Pancreas (tissue), 10 donors: ENCODE data around the gene SLC27A3. TPM values are rescaled to one million over a fixed set of nuclear protein-coding genes. Genes with fewer than 3 reads are reported as not detected.

ENCODE experiments used
- ATAC-seq, 4 donors: fragments of 200-7000 bp; cut with Tn5 transposase; one replicate each; pipeline versions ENCODE4 v1.8.0 to v1.9.1; 2020; ENCODE audit warnings: mild to moderate bottlenecking in 4 of 4, moderate library complexity in 4 of 4
- DNase-seq, 6 donors: peaks; one replicate each; pipeline ENCODE4 v3.0.0-alpha.2; 2020
- FAIRE-seq: peaks from 2 replicates; lab custom pipeline; 2012; peaks lifted over from hg19 to GRCh38; lab: Jason Lieb, UNC
- H3K27ac ChIP-seq, 4 donors: fragments of 200-600 bp; sonication (generic); 1 replicate in 3 of 4; 2 replicates in 1 of 4; pipeline versions ENCODE4 v1.5.0 to v1.8.0; 2020
- H3K27me3 ChIP-seq, 4 donors: fragments of 200-600 bp; one replicate each; pipeline ENCODE4 v1.8.0; 2021
- H3K36me3 ChIP-seq, 3 donors: fragments of 200-600 bp; sonication (generic) in 1 of 3; one replicate each; pipeline versions ENCODE4 v1.5.0 to v1.8.0; 2020 to 2021
- H3K4me1 ChIP-seq, 3 donors: fragments of 200-600 bp; one replicate each; pipeline ENCODE4 v1.8.0; 2021
- H3K4me3 ChIP-seq, 4 donors: fragments of 200-600 bp; sonication (generic) in 2 of 4; one replicate each; pipeline versions ENCODE4 v1.5.0 to v1.8.0; 2020 to 2021
- H3K9me3 ChIP-seq, 4 donors: fragments of 200-600 bp; one replicate each; pipeline ENCODE4 v1.8.0; 2021
- WGBS, 2 donors: extraction: QIAGEN DNeasy Blood & Tissue Kit; methylation state at CpG; one replicate each; pipeline ENCODE4 v1.1.7; 2013; 5-methylcytosine and 5-hydroxymethylcytosine counted together
- intact Hi-C, 3 donors: fragments of 100-400 bp; cut with DNase I; formaldehyde crosslinking; loops; one replicate each; pipeline versions ENCODE4 v1.11.1 to v1.14.2; 2022
- polyA plus RNA-seq, 2 donors: library from polyadenylated mRNA; stranded (reverse); fragments of 200-250 nt; gene quantifications; one replicate each; pipeline ENCODE4 v1.2.3, GENCODE V29; 2013
- total RNA-seq, 6 donors: library from RNA; stranded (reverse); fragmentation: NEBNext Ultra II Directional in 4 of 6; extraction: Animal tissue kit (Norgen Biotek cat#: 25700) in 4 of 6; gene quantifications; one replicate each; pipeline versions ENCODE4 v1.2.1 to v1.2.4, GENCODE V29; 2021 to 2023
- TF ChIP-seq, protein P1 (sequence below), 4 donors: fragments of 200-600 bp; sonication (generic) in 3 of 4; IDR thresholded peaks; one replicate each; pipeline versions ENCODE4 v1.5.0 to v1.8.0; 2021; ENCODE audit warnings: antibody characterized with exemption in 4 of 4
- donor health status: healthy with polysubstance abuse.
- donor health status: DM: no; HTN: no; CAD: no; lungs with moderate emphysema.
- donor health status: DM: no; HTN: no; CAD: no.
- donor health status: control.
- donor health status: control.
- donor health status: Bipolar disorder and iron deficiency.
- donor health status: DM: yes; HTN: yes; CAD: no.
- donor health status: DM: no; HTN: no; CAD: no.
- donor health status: DM: no; HTN: no; CAD: no.
- donor health status: DM: yes; HTN: yes; CAD: no.

The SLC27A3 gene
- total and polyA plus RNA-seq, 8 donors, result 9.0 to 64.0 (median 13.1) TPM

DNA sequence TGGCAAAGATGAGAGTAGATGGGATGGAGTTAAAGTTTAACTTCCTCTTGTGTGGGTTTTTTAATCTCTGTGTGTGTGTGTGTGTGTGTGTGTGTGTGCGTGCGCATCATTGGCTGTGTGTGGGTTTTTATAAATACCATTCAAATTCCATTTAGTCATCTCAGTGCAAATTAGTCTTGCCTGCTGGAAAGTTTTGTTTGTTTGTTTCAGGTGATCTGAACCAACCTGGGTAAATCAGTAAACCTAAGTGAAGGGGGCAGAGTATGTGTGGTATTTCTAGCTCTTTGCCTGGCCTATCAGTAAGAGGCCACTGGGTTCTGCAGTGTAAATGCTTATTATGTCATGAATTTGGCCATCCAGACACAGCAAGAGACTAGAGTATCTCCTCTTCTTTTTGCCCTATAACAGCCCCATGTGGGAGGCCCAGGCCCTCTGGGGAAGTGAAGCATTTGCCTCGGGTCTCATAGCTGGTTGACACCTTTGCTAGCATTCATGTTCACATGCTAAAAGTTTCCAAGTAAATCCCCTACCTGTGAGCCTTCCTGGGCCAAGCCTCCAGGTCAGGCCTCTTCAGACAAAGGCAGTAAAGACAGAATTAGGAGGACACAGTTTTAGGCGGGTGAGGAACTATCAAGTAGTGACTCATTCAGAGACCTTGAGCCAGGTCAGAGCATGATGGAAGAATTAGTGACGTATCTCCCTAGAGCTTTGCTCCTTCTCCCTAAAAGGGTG, 32.6 kb upstream of the SLC27A3 start:
- no peaks in the 10 kb centered on the region for H3K9me3 ChIP-seq
- intact Hi-C loops, result loop anchor here in 1 of 3 donors (5.0 kb wide), 1 partner anchor 60 kb away; no protein-coding TSS in a partner anchor
- FAIRE-seq, result no peak
- peak in 4 of 6 donors; percentile 38 to 60 (median 54) for DNase-seq
- peak overlapping the region; percentile 49 to 83 (median 70) for H3K27ac ChIP-seq
- TF ChIP-seq, protein P1, sequence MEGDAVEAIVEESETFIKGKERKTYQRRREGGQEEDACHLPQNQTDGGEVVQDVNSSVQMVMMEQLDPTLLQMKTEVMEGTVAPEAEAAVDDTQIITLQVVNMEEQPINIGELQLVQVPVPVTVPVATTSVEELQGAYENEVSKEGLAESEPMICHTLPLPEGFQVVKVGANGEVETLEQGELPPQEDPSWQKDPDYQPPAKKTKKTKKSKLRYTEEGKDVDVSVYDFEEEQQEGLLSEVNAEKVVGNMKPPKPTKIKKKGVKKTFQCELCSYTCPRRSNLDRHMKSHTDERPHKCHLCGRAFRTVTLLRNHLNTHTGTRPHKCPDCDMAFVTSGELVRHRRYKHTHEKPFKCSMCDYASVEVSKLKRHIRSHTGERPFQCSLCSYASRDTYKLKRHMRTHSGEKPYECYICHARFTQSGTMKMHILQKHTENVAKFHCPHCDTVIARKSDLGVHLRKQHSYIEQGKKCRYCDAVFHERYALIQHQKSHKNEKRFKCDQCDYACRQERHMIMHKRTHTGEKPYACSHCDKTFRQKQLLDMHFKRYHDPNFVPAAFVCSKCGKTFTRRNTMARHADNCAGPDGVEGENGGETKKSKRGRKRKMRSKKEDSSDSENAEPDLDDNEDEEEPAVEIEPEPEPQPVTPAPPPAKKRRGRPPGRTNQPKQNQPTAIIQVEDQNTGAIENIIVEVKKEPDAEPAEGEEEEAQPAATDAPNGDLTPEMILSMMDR (IDR thresholded peaks at IDR 0.05), result no peak
- peaks cover 0 to 15% (median 11%) of the 10 kb centered on the region in 3 donors for H3K4me1 ChIP-seq
- no peaks in the 10 kb centered on the region for H3K27me3 ChIP-seq
- H3K36me3 ChIP-seq, result peaks cover 0 to 8% (median 0%) of the 10 kb centered on the region in 3 donors
- no peak overlapping the region for H3K4me3 ChIP-seq
- ATAC-seq, result peak; percentile 81 to 93 (median 86)
- WGBS, 2 donors, result 37 to 38% methylated on average over 5 of the region's 5 CpGs

DNA sequence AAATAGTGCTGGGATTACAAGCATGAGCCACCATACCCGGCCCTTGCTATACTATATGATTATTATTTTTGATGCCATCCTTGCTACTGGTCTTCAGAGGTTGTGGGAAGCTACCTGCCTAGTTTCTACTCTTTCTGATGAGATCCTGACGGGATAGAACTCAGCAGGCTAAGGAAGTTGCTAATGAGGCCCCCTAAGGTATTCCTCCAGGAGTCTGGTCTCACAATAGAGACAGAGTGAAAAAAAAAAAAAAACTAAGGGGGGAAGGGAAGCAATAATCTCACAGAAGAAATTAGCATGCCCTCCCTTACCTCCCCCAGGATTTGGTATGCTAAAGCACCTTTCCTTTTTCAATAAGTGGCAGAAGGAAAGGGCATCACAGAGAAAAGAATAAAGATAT, 29.8 kb upstream of the SLC27A3 start:
- H3K36me3 ChIP-seq, result peaks cover 0 to 9% (median 6%) of the 10 kb centered on the region in 3 donors
- no peak for ATAC-seq
- no peak overlapping the region for H3K4me3 ChIP-seq
- H3K27ac ChIP-seq, result no peak overlapping the region
- 94 to 96% methylated on average over 2 of the region's 2 CpGs for WGBS, 2 donors
- intact Hi-C loops, result no loop called here
- FAIRE-seq, result no peak
- no peaks in the 10 kb centered on the region for H3K9me3 ChIP-seq
- H3K4me1 ChIP-seq, result peaks cover 0 to 15% (median 11%) of the 10 kb centered on the region in 3 donors
- no peaks in the 10 kb centered on the region for H3K27me3 ChIP-seq
- DNase-seq, result no peak
- TF ChIP-seq, protein P1 (IDR thresholded peaks at IDR 0.05), result no peak

DNA sequence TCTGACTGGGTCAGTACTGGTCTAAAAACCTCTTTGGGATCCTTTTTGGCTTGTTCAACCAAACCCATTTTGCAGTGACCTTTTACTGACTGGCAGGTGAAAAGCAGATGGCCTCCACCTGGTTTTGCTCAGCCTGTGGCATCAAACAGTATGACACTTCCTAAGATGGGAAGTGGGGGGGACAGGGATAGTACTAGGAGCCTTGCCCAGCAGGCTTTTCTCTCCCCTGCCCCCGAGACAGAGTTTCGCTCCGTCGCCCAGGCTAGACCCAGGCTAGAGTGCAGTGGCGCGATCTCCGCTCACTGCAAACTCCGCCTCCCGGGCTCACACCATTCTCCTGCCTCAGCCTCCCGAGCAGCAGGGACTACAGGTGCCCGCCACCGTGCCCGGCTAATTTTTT, 29.0 kb upstream of the SLC27A3 start:
- Histone ChIP-seq H3K4me3 (no peak overlapping the region), H3K4me1 (peaks cover 0 to 15% (median 11%) of the 10 kb centered on the region in 3 donors), H3K9me3 (no peaks in the 10 kb centered on the region), H3K27me3 (no peaks in the 10 kb centered on the region), H3K27ac (no peak overlapping the region), H3K36me3 (peaks cover 0 to 9% (median 9%) of the 10 kb centered on the region in 3 donors)
- no peak for FAIRE-seq
- intact Hi-C loops, result no loop called here
- no peak for ATAC-seq
- TF ChIP-seq, protein P1 (IDR thresholded peaks at IDR 0.05), result no peak
- DNase-seq, result no peak
- 87 to 92% methylated on average over 13 of the region's 13 CpGs for WGBS, 2 donors

DNA sequence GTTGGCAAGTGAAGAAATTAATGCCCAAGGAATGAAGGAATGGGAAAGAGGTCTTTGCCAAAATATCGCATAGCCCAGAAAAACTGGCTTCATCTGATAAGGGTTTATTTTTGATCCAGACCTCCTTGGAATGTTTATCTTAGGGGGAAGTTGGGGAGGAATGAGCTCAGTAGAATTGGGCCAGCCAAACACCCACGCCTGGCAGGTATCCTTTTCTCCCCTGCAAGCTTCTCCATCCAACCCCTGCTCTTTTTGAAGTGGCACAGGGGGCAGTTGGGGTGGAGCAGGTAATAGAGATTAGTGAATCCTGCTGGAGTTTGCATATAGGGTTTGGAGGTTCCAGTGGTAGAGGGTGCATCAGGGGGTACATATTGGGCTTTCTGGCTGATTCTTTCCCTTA, 26.3 kb upstream of the SLC27A3 start:
- TF ChIP-seq, protein P1 (IDR thresholded peaks at IDR 0.05), result no peak
- H3K9me3 ChIP-seq, result no peaks in the 10 kb centered on the region
- peaks cover 0 to 21% (median 19%) of the 10 kb centered on the region in 3 donors for H3K36me3 ChIP-seq
- no peak overlapping the region for H3K27ac ChIP-seq
- no peak overlapping the region for H3K4me3 ChIP-seq
- H3K4me1 ChIP-seq, result peaks cover 0 to 3% (median 0%) of the 10 kb centered on the region in 3 donors
- intact Hi-C loops, result loop anchor here in 1 of 3 donors (2.0 kb wide), 1 partner anchor 70 kb away; the partner anchor contains the start of gene NPR1
- FAIRE-seq (no peak), ATAC-seq (no peak), DNase-seq (no peak)
- 53 to 62% methylated on average over 2 of the region's 2 CpGs for WGBS, 2 donors
- H3K27me3 ChIP-seq, result no peaks in the 10 kb centered on the region
